GM18873 (cell line): ENCODE measurements around the gene ARID5B.
A peak's percentile ranks its signal among the peaks of the same experiment; 100 is the strongest.
"Not testable (repeated sequence)": the region's sequence is repeated elsewhere in the genome, so short reads cannot be mapped to it uniquely, and the experiment has no call there.

Source experiments
- ATAC-seq: cut with Tn5 transposase; IDR thresholded peaks from one replicate; pipeline ENCODE4 v1.9.1; 2021; ENCODE audit warnings: mild to moderate bottlenecking, moderate library complexity, moderate number of reproducible peaks; ENCODE audit not compliant: unreplicated experiment, low FRiP score

ARID5B gene

DNA sequence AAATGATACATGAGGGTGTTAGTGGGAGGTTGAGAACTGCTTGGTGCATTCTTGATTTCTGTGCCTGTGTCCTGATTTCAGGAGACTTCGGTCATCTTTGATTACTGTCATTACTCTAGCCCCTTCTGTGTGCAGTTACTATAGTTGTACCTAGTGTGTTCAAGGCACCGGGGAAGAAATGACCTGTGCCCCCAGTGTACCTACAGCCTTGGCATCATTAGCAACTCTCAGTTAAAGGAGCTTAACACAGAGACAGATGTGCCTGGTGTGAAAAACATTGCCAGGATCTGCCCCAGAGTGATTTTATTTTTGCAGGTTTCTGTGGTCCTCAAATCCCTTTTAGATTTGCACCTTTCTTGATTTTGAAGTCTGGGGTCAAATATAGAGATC, 62.2 kb downstream of the ARID5B start:
- ATAC-seq: no peak

GRCh38 chr10:61964059-61964709, 62.7 kb downstream of the ARID5B start:
- no peak for ATAC-seq

- ATAC-seq: no peak
Measured at GRCh38 chr10:61964949-61965702, 63.6 kb downstream of the ARID5B start.

DNA sequence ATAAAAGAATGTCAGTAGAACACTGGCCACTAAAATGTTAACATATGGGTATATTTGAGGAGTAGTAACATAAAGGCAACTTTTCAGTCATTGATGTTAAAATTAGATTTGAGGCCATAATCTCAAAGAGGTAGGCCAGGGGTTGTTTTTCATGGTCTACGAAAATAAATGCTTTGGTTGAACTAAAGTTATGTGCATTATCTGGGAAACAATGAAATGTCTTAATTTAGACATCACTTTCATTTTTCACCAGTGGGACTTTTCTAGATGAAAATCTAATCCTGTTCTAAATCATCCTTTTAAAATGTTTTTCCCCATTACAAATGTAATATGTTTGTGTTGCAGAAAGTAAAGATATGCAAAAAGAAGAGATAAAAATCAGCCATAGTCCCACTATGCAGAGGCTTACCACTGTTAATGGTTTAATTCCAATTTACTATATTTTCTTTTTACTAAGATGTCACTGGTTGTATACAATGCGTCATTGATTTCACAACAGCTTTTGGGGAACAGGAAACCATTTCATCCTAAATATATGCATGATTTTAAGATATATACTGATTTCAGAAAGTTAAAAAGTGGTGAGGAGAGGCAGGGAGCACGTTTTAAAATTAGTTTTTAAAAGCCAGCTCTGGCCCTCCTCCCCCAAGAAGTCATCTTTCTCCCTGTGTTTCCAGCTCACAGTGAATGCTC, 64.3 kb downstream of the ARID5B start:
- no peak for ATAC-seq

DNA sequence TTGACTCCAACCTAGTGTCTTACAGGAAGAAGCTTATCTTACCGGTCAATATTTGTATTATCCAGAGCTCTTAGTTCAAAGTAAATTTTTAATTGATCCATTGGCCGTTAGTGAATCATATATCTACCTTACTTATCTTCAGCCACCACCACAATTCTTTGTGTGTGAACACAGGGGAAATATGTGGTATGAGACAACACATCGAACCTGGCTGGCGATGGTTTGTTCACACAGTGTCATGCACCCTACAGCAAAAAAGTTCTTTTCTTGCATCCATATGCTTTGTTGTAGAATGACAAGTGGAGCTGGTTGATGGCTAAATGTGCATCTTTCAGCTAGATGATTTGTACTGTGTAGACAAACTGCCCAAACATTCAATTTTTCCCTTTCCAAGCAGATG, 65.8 kb downstream of the ARID5B start:
- no peak for ATAC-seq

DNA sequence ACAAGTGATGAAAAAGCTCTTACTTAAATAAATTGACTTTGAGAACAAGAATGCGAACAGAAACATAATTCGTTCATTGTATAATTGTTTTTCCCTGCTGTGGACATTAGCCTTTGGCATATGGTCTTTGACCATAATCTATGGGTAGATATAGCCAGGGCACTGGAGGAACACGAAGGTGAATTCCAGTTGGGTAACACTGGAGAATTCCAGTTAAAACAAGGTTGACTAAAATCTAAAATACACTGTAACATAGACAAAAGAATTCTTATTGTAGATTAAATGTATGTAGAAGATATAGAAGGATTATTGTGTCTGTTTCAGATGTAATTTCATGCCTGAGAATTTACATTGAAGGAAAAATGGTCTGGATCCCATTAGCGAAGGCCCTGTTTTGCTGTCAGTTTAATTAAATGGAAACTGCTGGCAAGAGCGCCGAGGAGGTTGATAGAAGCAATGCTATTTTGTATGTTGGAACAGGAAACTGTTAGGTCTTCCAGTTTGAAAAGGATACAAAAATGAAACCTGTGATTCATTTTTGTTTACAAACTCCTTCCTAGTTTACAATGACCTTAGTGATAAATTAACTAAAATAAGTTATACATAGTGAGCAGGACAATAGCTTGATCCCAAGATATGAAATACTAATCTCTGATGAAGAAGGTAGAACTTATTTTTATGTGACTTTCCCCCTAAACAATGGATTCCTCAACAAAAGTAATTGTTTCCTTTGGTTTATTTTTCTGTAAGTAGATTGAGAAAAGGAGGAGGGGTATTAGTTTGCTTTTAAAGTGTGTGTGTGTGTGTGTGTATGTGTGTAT, 68.9 kb downstream of the ARID5B start:
- no peak for ATAC-seq

- ATAC-seq: no peak
Measured at GRCh38 chr10:61971003-61971325, 69.5 kb downstream of the ARID5B start.

GRCh38 chr10:61973169-61973568, 71.7 kb downstream of the ARID5B start:
- ATAC-seq: no peak

DNA sequence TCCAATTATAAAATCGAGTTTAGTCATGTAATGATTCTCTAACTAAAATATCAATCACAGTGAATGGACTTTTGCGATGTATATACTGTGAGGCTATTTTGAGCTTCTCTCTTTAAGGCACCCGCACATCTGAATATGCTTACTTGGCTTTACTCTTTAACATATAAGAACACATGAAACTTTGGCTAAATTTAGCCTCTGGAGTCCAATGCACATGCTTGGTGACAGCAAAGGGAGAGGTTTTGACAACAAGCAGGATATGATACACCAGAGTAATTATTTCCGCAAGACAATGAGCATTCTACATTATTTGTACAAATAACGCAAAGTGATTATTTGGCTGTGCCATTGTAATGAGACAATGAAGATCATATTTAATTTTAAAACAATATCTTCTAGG, 72.4 kb downstream of the ARID5B start:
- no peak for ATAC-seq

DNA sequence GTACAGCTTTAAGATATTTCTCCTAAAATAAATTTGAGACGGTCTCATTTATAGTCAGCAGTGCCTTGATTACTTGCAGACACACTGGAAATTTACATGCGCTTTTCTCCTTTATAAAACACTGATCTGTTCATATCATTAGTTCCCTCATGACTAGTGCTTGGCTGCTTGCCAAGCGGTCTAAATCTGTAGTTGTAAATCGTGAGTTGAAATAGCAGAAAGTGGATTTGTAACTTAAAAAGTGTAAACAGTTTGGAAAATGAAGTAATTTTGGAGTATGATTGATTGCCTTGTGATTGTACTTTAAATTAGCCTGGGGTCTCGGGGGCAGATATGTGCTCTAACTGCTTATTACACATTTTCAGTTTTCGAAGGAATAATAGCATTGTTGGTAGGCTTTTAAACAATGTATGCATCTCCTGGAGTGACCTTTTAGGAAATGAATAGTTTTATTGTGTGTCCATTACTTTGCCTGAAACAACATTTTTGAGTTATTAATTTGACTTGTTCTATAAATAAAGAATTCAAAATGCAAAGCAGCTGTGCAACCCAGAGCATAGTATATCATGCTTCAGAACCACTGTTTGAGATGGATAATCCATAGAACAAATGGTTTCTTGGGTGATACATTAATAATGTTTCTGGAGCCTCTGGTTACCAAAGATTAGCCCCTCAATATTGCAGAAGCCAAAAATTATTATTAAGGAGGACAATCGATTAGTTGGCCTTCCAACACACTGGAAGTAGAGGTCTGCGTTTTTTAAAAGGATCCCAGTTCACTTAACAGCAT, 73.3 kb downstream of the ARID5B start:
- ATAC-seq: peak; percentile 8

DNA sequence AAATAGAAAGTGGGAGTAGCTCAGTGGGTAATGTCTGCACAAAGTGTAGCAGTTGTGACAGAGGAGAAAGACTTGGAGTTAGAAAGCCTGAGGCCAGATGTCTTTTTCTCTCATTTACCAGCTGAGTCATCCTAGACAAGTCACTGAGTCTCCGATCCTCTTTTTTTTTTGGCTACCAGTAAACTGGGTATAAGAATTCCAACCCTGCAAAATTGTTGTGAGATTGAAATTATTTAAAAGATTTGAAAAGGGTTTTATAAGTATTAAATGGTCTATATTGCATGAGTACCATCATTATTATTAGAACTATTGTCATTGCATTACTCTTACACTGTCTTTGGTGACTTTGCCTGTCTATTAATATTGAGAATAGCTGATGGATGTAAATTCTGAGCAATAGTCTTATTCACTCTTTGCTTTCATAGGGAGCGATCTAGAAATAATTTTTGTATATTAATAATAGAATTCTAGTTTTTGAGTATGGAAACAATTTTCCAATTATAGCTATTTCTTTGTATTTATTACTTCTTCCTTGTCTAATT, 74.0 kb downstream of the ARID5B start:
- ATAC-seq: peak; percentile 92

GRCh38 chr10:61976951-61977721, 75.6 kb downstream of the ARID5B start:
- not testable (repeated sequence) for ATAC-seq

DNA sequence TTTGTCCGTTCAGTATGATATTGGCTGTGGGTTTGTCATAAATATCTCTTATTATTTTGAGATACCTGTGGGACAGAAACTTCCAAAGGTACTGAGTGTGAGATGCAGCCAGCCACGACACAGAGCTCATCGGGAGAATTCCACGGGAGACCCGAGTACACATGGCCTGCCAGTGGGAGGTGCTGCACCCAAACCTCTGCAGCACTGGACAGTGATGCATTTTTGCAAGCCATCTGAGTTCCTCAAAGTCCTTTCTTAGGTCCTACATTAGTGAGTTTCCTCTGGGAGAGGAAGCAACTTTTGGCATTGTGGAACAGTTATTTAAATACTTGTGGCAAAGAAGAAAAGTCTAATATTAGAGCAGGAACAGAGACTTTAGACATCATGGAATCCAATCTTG, 77.5 kb downstream of the ARID5B start:
- no peak for ATAC-seq

GRCh38 chr10:61981460-61981859, 80.0 kb downstream of the ARID5B start:
- no peak for ATAC-seq

DNA sequence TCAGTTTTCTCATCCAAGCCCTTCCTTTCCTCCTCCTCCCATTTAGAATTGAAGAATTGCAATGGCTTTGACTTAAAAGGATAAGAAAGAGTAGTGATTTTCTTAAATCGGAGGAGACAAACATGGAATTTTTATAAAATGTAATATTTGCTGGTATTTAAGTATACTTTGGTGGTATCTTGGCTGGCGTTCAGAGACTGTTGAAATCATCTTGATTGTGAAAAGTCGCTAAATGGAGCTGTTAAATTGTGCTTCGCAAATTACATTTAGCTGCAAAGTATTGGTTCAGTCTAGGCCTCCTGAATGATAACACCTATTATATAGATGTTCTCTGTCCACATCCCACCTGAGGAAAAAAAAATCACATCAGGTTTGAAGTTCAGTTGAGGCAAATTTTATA, 81.8 kb downstream of the ARID5B start:
- no peak for ATAC-seq

DNA sequence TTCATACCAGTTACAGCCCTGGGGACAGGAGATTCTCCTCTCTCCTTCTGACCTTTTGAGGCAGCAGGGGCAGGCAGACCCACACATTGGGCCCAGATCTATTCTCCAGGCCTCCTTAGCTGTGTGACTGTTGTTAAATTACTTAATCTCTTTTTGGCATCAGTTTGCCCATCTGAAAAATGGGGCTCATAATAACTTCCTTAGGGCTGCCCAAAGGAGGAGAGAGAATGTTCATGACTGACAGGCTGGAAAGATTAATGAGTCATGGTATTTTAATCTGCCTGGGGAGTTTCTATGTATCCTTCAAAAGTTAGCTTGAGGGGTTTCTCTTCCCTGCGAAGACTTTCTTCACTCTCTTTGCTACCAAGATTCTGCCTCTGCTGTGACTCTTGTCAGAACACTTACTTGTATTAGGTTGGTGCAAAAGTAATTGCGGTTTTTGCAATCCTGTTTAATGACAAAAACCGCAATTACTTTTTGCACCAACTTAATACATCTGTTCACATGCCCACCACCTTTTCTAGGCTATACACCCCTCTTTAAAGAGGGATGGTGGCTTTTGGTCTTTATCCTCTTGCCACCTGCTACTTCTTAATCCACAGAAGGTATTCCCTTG, 83.4 kb downstream of the ARID5B start:
- no peak for ATAC-seq

GRCh38 chr10:61985715-61986114, 84.2 kb downstream of the ARID5B start:
- no peak for ATAC-seq

DNA sequence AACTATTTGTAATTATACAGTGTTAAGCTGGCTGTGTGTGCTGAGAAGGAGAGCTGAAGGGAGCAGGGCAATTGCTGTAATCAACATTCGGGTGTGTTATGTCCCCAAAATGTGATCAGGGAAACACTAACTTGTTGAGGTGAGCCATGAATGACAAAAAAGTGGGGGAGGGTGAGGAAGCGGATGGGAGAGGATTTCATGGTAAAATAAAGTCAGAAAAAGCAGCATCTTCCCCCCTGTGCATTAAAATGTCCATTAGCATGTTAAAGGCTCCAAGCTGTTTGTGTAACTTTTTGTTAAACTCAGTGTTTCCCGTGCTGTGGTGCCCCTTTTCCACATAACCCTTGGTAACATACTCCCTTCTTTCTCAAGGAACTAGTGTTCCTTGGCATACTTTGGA, 84.9 kb downstream of the ARID5B start:
- ATAC-seq: no peak
